H7 (cell line): ENCODE data around the gene ATP8A2. TPM values are rescaled to one million over a fixed set of nuclear protein-coding genes. Genes with fewer than 3 reads are reported as not detected.

Experiments
- DNase-seq: peaks from one replicate; pipeline ENCODE4 v3.0.0; 2012
- H3K27me3 ChIP-seq: 2 replicates; pipeline ENCODE4 v1.6.0; 2011; ENCODE audit warnings: mild to moderate bottlenecking, low read length; ENCODE audit not compliant: control insufficient read depth, insufficient read depth
- H3K36me3 ChIP-seq: replicated peaks from 2 replicates; pipeline ENCODE4 v1.5.1; 2011; ENCODE audit warnings: low read length; ENCODE audit not compliant: control insufficient read depth, insufficient read depth
- H3K4me3 ChIP-seq: 2 replicates; pipeline ENCODE4 v1.5.1; 2011; ENCODE audit warnings: low read depth, mild to moderate bottlenecking, control low read depth, low read length, moderate library complexity; ENCODE audit not compliant: insufficient read depth
- total RNA-seq: library from RNA; depleted of rRNA; stranded (reverse); fragments of >200 nt; shearing (Covaris generic); gene quantifications from 2 replicates; pipeline ENCODE4 v1.2.3, GENCODE V29; 2014

The ATP8A2 gene
- total RNA-seq, 1 experiment from 2014 or later: 0.38 TPM

DNA sequence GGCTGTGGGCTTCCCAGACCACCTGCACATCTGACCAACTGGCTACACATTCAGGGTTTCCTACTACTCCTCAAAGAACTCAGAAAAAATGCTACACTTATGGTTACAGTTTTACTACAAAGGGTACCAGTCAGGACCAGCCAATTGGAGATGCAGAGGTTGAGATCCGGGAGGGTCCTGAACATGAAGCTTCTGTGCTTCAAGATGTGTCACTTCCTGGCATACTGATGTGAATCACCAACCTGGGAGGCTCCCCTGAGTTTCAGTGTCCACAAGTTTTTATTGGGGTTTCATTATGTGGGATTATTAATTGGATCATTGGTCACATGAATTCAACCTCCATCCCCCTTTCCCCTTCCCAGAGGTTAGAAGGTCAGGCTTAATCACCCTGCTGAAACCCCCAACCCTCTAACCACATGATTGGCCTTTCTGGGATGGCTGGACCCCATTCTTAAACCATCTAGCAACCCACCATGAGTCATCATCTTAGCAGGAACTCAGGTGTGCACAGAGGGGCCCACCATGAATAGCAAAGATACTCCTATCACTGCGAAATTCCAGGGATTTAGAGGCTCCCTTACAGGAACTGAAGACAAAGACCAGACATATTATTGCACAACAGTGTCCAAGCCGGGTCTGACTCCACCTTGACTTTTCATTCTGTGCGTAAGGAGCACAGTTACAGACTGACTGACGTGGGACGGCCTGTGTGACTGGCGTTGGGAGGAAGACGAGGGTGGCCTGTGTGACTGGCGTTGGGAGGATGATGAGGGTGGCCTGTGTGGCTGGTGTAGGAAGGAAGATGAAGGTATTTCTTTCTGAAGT lies 90.7 kb downstream of the ATP8A2 start:
- H3K27me3 ChIP-seq: no peaks in the 10 kb centered on the region; the same call in 1 of the 2 replicates
- no peak for DNase-seq
- H3K4me3 ChIP-seq: no peak overlapping the region
- H3K36me3 ChIP-seq: no peaks in the 10 kb centered on the region

DNA sequence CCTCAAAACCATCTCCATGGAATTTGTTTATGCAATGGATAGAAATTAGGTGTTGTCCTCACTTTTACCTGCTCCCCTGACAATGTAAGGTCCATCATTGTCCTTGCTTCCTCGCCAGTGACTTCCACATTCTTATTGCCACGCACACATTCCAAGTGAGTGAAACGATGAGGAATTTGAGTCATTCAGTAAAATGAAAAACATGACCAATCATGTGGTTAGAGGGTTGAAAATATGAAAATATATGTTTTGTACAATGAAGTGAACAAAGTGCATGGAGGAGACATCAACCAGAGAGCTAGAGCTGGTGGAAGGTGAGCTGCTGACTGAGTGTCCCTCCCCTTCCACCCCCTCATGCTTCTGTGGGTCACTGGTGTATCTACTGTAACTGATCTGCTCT lies 91.7 kb downstream of the ATP8A2 start:
- Histone ChIP-seq H3K27me3 (peaks cover 7% of the 10 kb centered on the region), H3K36me3 (no peaks in the 10 kb centered on the region), H3K4me3 (no peak overlapping the region)
- no peak for DNase-seq

DNA sequence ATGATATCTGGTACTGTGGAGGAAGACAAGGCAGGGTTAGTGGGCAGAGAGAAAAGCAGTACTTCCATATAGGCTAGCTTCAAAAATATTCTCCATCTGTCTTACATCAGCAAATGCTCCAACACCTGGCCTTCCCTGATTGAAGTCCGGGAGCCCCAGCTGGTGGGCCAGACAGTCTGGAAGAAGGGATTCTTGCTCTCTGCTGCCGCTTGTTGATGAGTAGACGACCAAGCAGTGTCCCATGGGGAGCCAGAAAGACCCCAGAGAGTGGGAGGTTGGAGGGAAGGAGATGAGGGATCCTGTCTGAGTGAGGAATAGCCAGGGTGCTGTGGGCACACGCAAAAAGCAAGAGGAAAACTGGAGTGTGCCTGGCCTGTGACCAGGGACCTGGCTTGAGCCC lies 95.1 kb downstream of the ATP8A2 start:
- peaks cover 25% of the 10 kb centered on the region for H3K27me3 ChIP-seq

DNA sequence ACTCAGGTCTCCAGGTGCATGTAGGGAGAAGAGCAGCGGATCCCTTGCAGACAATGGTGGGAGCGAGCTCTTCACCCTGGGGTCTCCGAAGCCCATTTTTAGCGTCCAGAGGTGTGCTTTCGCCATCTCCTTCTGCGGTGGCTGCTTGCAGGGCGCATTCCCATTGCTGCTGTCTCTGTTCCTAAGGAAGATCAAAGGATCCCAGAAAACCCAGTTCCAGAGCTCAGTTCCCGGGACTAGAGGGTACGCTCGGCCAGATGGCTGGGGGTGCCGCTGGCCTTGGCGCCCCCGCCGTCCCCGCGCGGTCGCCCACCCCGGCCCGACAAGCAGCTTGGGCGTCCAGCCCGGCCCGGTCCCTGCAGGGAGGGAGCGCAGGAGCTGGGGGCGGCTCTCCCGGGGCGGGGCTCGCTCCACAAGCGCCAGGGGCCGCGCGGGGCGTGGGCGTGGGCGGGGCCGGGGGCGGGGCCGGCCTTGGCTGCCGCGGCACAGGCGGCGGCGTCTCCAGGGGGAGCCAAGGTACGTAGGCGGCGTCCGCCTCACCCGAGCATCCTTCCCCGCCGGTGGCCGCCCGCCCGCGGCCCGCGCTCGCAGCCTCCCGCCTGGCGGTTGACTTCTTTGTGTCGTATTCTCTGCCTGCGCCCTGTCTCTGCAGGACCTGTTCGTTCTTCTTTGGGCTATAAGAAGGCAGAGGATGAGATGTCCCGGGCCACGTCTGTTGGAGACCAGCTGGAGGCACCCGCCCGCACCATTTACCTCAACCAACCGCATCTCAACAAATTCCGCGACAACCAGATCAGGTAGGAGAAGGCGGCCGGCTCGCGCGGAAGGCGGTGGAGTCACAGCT lies 96.8 kb downstream of the ATP8A2 start:
- Histone ChIP-seq H3K36me3 (no peaks in the 10 kb centered on the region), H3K27me3 (peaks cover 25% of the 10 kb centered on the region), H3K4me3 (peak overlapping the region; percentile 55)
- peak; percentile 95 for DNase-seq

More for the DNA sequence above, 95.1 kb downstream of the ATP8A2 start:
- Histone ChIP-seq H3K36me3 (no peaks in the 10 kb centered on the region), H3K4me3 (no peak overlapping the region)
- DNase-seq: no peak

DNA sequence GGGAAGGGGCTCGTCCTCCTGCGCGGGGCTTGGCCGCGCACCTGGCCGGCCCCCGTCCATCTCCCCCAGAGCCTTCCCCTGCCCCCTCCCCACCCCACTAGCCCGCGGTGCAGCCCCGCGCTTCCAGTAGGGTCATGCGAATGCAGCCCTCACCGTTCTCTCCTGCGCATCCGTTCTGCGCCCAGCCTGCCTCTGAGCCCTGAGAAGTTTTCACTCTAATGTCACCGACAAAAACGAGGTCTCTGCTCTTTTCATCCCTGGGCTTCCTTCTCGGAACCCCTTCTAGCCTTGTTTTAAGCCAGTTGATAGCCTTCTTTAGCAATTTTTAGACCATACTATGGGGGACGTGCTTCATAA lies 97.4 kb downstream of the ATP8A2 start:
- DNase-seq: no peak
- Histone ChIP-seq H3K27me3 (peaks cover 25% of the 10 kb centered on the region), H3K36me3 (no peaks in the 10 kb centered on the region)

DNA sequence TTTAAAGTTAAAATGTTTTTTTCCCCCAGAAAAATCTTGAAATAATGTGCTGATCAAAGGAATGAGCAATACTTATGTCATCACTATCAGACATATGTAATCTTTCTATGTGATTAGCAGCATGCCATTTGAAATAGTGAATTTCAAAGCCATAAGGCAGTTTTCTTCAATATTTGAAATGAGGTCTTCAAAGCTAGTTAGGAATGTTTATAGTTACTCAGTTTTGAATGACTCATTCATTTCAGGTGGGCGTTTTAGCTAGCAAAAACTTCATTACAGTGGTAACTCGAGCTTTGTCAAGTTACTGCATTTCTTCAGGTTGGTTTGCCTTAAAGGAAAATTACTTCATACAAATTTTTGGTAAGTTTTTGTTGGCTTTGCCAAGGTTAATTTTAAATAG lies 102.1 kb downstream of the ATP8A2 start:
- H3K4me3 ChIP-seq: no peak overlapping the region
- no peaks in the 10 kb centered on the region for H3K36me3 ChIP-seq
- no peak for DNase-seq
- H3K27me3 ChIP-seq: peaks cover 17% of the 10 kb centered on the region

More for the DNA sequence above, 97.4 kb downstream of the ATP8A2 start:
- H3K4me3 ChIP-seq: peak overlapping the region; percentile 55

DNA sequence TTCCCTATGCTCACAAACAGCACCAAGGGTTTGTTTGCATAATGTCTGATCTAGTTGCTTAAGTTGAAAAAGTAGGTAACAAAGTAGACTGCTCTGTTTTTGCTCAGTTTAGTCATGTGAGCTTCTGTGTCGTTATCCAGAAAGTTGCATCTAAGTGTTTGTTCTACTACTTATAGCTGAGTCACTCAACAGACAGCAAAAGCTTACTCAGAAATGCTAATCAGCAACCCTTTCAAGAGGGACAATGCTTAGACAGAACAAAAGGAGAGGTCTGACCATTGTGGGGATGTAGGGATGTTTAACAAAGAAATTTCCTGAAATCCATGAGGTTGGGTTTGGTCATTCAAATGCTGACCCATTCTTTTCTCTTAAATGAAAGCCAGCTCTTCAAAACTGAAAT lies 106.4 kb downstream of the ATP8A2 start:
- H3K36me3 ChIP-seq: no peaks in the 10 kb centered on the region
- no peaks in the 10 kb centered on the region for H3K27me3 ChIP-seq
- peak; percentile 57 for DNase-seq
- H3K4me3 ChIP-seq: no peak overlapping the region

DNA sequence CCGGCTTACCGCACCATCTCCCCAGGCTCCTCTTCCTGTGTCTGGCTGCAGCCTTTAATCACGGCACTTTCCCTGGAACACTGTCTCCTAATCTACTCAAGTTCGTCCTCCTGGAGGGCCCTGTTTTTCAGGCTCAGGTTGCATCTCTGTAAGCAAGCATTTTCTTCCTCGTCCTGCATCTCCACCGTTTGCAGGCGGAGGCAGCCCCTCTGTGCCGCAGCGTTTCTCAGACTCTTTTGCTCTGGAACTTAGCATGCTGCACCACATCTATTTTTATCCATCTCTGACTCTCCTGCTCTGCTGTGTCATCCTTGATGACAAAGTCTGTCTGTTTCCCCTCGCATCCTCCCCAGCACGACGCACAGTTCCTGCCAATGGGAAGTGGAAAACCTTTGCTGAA lies 117.5 kb downstream of the ATP8A2 start:
- Histone ChIP-seq H3K27me3 (no peaks in the 10 kb centered on the region), H3K4me3 (no peak overlapping the region), H3K36me3 (no peaks in the 10 kb centered on the region)
- DNase-seq: no peak

DNA sequence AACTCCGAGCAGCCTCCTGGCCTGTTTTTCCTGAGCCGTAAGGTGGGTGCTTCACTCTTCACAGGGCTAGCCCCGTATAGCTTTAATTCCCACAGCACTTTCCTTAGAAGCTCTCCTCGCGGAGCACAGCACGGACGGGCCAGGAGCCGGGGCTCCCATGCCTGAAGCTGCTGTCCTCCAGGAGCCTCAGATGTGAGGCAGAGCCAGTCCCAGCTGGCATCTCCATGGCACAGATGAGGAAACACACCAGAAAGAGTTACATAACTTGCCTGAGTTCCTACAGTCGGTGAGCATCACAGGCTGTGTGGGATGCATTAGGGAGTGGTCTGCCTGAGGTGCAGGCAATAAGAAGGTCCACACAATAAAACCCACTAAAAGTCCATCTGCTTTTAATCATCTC lies 118.5 kb downstream of the ATP8A2 start:
- Histone ChIP-seq H3K36me3 (no peaks in the 10 kb centered on the region), H3K27me3 (no peaks in the 10 kb centered on the region), H3K4me3 (no peak overlapping the region)
- DNase-seq: no peak

DNA sequence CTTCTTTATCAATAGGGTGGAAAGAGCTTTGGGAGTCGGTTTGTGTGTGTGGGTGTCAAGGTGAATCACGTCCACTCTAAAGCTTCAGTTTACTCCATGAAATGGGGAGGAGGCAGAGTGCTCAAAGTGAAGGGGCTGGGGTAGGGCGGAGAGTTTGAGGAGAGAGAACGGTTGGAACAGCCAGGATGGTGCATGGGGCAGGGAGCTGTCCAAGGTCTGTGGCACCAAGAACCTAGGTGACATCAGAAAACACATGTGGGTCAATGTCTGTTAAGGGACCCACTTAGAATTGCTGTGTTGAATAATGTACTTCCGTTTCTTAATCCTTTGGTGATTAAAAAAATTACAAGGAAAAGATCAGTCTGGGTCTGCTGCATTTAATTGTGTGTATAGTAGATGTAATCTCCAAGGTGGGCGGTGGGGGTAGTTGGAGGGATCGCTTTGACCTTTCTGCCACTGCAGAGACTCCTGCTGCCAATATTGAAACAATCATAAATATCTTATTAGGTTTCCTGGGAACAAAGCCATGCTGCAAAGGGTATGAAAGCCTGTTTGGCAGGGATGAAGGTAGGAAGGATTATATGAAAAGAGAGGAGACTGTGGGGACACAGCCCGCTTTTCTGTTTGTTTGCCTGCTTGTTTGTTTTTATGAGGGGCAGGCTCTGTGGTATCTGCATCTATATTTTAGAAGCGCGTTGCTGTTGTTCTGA lies 122.3 kb downstream of the ATP8A2 start:
- Histone ChIP-seq H3K4me3 (no peak overlapping the region), H3K27me3 (no peaks in the 10 kb centered on the region), H3K36me3 (no peaks in the 10 kb centered on the region)
- DNase-seq: peak; percentile 42

DNA sequence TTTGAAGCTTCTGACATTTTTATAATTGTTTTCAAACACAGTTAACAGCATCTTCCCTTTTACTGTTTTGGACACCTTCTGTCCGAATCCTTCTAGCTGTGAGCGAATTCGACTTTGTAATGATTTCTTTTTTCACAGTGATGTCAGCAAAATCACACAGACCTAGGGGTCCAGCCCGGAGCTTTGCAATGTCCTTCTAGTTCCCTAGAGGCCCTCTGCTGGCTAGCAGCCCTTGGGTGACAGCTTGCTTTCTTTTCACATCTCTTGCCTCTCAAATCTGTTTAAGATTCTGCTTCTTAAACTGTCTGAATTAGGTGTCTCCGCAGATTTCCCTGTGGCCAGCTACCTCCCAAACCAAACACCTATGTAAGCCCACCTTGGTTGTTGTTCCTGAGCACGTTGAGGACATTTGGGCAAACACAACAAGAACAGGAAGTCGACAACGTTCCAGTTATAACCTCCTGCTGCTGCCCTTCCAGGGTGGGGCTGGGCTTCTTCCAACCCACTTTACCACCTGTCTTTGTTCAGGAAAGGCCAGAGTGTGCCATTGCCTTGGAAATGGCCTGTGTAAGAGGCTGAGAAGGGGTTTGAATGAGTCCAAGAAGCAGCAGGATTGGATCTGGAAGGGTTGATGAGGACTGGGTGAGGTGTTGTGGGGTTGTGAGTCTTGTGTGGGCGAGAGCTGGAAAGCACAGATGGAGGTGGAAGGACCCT lies 123.1 kb downstream of the ATP8A2 start:
- DNase-seq: no peak
- no peaks in the 10 kb centered on the region for H3K27me3 ChIP-seq
- H3K4me3 ChIP-seq: no peak overlapping the region
- H3K36me3 ChIP-seq: no peaks in the 10 kb centered on the region

DNA sequence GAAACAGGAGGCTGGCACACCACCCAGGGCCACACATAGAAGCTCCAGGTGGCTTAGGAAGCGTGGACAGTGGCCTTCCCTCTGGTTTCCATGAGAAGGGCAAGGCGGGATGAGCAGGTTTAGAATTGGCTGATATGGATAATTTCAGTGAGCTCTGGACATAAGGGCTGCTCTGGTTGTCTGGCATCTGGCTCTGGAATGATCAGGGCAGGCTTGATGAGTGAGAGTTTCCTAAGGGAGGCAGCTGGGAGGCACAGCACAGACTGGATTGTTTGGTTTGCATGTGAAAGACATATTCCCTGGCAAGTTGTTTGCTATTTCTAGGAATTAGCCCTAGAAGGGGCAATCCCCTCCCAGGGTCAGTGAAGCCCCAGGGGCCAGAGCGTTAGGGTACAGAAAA lies 129.5 kb downstream of the ATP8A2 start:
- H3K36me3 ChIP-seq: no peaks in the 10 kb centered on the region
- no peaks in the 10 kb centered on the region for H3K27me3 ChIP-seq
- no peak for DNase-seq
- no peak overlapping the region for H3K4me3 ChIP-seq

DNA sequence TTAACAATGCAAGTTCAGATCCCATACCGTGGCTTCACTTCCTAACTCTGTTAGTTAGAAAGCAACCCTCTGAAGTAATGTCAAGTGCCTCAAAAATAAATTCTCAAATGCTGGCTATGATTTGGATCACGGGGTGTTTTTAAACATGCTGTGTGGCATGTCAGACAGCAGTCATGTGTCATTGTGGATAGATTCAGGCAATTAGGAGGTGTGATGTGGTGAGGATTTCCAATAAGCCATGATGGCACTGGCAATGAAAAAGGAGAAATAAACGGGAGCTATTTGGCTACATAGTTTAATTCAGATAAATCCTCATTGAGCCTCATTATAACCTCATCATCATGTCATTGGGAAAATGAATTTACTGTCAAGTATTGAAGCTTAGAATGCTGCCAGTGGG lies 130.3 kb downstream of the ATP8A2 start:
- DNase-seq: no peak
- Histone ChIP-seq H3K36me3 (no peaks in the 10 kb centered on the region), H3K4me3 (no peak overlapping the region), H3K27me3 (no peaks in the 10 kb centered on the region)

DNA sequence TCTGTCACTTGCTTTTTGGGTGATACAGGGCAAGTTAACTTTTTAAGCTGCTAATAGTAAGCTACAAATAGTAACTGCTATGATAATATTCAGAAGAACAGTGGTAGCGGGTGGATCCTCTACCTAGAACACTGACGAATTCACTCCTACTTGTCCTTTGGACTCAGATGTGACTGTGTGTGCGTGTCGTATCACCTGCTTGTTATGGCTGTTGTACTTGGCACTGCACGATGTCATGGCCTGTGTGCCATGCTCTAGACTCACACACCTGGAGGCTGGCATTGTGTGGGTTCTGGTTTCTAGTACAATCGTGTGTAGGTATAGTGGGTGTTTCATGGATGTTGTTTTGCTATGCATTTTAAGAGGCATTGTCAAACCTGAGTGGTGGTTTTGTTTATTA lies 130.8 kb downstream of the ATP8A2 start:
- Histone ChIP-seq H3K27me3 (no peaks in the 10 kb centered on the region), H3K4me3 (no peak overlapping the region), H3K36me3 (no peaks in the 10 kb centered on the region)
- DNase-seq: no peak
